Mesodermal cell (in vitro differentiated cells): Measurements from ENCODE around the gene AP2B1. TPM values are rescaled to one million over a fixed set of nuclear protein-coding genes. Genes with fewer than 3 reads are reported as not detected.
A peak's percentile ranks its signal among the peaks of the same experiment; 100 is the strongest.

Experiments used
- H3K27ac ChIP-seq: 2 replicates; pipeline ENCODE4 v1.7.0; 2013; ENCODE audit warnings: mild to moderate bottlenecking, low read depth, low read length, moderate library complexity; ENCODE audit not compliant: severe bottlenecking
- H3K36me3 ChIP-seq: 2 replicates; pipeline ENCODE4 v1.7.1; 2013; ENCODE audit warnings: mild to moderate bottlenecking, low read length, moderate library complexity; ENCODE audit not compliant: control insufficient read depth, insufficient read depth
- H3K4me1 ChIP-seq: one replicate; pipeline ENCODE4 v1.7.1; 2013; ENCODE audit warnings: mild to moderate bottlenecking, low read length; ENCODE audit not compliant: insufficient read depth, control insufficient read depth, poor library complexity, severe bottlenecking
- H3K4me3 ChIP-seq: 2 replicates; pipeline ENCODE4 v1.7.0; 2013; ENCODE audit warnings: low read length, control low read depth, mild to moderate bottlenecking; ENCODE audit not compliant: insufficient read depth, poor library complexity, severe bottlenecking; ENCODE audit errors: extremely low read depth
- H3K9me3 ChIP-seq: 2 replicates; pipeline ENCODE4 v1.7.1; 2013; ENCODE audit warnings: mild to moderate bottlenecking, low read length, moderate library complexity; ENCODE audit not compliant: control insufficient read depth
- WGBS, 2 experiments: methylation state at CpG; one replicate each; pipeline ENCODE4 v1.1.5; 2013; ENCODE audit warnings: missing lambda C conversion rate in 2 of 2; ENCODE audit not compliant: insufficient coverage in 2 of 2; 5-methylcytosine and 5-hydroxymethylcytosine counted together
- polyA plus RNA-seq, 2 experiments: library from polyadenylated mRNA; stranded (reverse); fragments of 50-300 nt; gene quantifications; one replicate each; pipeline ENCODE4 v1.2.3, GENCODE V29; 2013

The AP2B1 gene
- polyA plus RNA-seq (2013, experiment 1 of 2) = 172 TPM
- 177 TPM for polyA plus RNA-seq (2013, experiment 2 of 2)

DNA sequence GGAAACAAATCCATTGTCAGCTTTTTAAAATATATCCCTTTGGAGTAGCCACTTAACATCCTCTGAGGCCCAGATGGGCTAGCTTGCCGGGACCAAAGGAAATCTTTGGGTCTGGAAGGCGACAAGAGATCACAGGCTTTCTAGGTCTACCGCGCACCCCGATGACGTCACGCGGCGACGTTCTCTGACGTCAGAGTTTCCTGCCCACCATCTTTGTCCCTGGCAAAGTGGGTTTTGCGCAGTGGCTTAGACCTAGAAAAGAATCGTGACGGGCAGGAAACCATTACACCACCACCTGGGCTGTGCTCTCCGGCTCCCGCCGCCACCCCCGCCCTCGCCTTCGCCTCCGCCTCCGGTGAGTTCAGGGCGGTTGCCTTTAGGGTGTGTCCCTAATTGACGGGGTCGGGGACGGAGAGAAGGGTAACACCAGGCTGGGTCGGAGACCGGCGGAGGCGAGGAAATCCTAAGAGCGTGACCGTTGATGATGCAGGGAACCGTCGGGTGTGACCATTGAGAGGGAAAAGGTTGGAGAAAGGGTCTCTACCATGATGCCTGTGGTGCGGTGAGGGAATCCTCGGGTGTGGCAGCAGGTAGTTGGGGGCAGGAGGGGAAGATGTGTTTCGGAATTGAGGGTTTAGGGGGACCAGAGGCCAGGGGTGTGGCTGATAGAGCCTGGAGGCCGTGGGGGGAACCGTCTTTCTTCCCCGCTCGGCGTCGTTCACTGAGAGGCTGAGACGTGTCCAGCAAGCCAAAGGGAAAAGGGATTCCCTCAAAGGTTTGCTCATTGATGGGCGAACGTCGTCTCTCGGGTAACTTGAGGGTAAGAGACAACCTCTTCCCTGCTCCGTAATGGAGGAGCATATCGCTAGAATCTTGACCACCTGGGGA is at the start of gene AP2B1:
Gene AP2B1, plus strand, starts transcription at position 249 of the 888 bp plus-strand sequence. CDS start 6,709 bp downstream, outside the sequence.
- WGBS, 2 experiments = 0 to 2% methylated on average over 39 to 44 of the region's 50 CpGs
- H3K27ac ChIP-seq = peak within 1 kb of the TSS; percentile 95
- peaks cover 3% of the 10 kb centered on the region for H3K36me3 ChIP-seq
- H3K4me3 ChIP-seq = peak within 1 kb of the TSS; percentile 90
- H3K4me1 ChIP-seq = peaks cover 5% of the 10 kb centered on the region
- no peaks in the 10 kb centered on the region for H3K9me3 ChIP-seq

DNA sequence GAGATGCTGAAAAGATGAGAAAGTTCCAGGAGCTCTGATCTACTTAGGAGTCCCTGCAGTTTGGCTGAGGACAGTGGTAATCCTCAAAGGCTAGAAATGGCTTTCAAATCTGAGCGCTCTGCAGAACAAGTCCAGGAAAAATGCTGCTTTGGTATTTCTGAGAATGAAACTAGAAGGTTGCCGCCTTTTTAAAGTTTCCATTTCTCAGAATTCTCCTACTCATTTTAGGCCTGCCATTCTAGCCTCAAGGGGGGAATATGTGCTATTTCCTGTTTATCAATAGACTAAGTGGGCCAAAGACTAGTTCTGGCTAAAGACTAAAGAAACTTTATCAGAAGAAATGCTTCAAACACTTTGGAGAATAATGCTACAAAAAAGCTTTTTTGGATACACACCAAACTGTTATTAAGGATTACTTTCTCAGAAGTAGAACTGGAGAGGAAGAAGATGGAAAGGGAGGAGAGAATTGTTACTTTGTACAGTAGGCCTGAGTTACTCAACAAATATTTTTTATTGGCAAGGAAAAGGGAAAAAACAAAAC is 49.5 kb upstream of the AP2B1 start, which contains the start of gene SLFN12L:
Gene SLFN12L, minus strand, starts transcription at position 78 of the 541 bp plus-strand sequence. CDS start 15,314 bp downstream, outside the sequence.
- H3K36me3 ChIP-seq = no peaks in the 10 kb centered on the region
- WGBS, 2 experiments = 100% methylated on average over 1 to 2 of the region's 2 CpGs
- H3K4me1 ChIP-seq = peaks cover 2% of the 10 kb centered on the region
- H3K27ac ChIP-seq = no peak within 1 kb of the TSS
- no peak within 1 kb of the TSS for H3K4me3 ChIP-seq
- no peaks in the 10 kb centered on the region for H3K9me3 ChIP-seq

DNA sequence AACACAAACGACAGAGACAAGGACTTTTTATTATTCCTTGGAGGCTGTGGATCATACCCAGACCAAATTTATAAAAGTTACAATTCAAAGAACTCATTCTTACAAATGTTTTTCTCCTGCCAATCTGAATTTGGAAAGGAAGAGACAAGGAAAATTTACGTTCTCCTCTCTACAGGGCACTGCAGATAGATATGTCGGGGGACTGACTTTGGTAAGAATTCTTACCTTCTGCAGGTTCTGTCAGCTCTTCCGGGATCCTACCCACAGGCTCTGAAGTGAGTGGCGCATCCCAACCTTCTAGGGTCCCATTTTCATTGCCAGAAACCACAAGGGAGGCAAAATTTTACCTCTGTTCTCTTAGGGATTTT is 47.5 kb upstream of the AP2B1 start:
- peaks cover 2% of the 10 kb centered on the region for H3K4me1 ChIP-seq
- 43 to 60% methylated on average over 3 to 4 of the region's 5 CpGs for WGBS, 2 experiments
- no peak overlapping the region for H3K4me3 ChIP-seq
- no peaks in the 10 kb centered on the region for H3K36me3 ChIP-seq
- H3K9me3 ChIP-seq = no peaks in the 10 kb centered on the region
- no peak overlapping the region for H3K27ac ChIP-seq

DNA sequence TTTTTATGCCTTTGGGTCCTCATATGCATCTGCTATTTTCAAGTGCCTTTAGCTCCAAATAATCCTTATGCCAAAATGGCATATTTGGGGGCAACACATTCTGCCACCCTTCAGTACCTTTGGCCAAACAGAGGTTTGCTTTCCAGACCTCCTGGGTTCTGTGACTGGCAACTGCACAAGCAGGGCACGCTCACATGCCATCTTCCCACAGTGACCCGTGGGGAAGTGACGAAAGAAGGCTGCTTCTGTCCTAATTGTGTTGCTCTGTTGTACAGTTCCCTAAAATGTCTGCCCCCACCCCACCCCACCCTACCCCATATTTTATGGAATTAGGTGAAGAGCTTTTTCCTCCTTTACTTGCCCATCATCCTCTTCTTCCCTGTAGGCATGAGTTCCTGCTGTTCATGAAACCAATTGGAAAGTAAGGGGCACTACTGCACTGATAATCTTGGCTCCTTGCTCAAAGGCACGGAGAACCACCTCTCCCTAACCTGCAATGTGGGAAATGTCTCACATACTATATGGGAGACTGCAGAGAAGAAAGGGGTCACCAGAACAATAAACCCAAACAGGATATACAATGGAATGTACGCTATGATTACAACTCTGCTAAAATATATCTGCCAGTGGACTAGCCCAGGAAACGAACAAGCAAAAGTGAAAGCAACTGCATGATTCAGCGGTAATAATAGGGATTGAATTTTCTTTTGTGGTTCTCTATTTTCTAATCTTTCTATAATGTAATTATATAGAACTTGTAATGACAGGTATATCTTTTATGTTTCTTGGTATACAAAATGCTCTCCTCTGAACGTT is 46.3 kb upstream of the AP2B1 start:
- Histone ChIP-seq H3K36me3 (no peaks in the 10 kb centered on the region), H3K4me1 (peaks cover 2% of the 10 kb centered on the region), H3K4me3 (no peak overlapping the region), H3K9me3 (no peaks in the 10 kb centered on the region), H3K27ac (no peak overlapping the region)
- WGBS, 2 experiments = 80 to 83% methylated on average over 1 of the region's 8 CpGs

DNA sequence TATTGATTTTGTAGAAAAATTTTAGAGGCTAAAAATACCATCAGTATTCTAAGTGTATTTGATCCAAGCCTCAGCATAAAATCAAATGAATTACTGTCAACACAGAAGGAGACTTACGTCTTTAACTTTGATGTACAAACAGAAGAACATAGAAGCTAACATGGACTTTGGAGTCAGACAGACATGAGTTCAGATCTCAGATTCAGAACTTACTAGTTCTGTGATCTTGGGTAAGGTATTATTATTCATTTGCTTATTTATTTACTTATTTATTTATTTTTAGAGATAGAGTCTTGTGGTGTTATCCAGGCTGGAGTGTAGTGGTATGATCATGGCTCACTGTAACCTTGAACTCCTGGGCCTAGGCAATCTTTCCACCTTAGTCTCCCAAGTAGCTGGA is 45.7 kb upstream of the AP2B1 start:
- Histone ChIP-seq H3K36me3 (no peaks in the 10 kb centered on the region), H3K4me3 (no peak overlapping the region), H3K27ac (no peak overlapping the region), H3K9me3 (no peaks in the 10 kb centered on the region), H3K4me1 (peaks cover 2% of the 10 kb centered on the region)
- 67 to 100% methylated on average over 1 of the region's 1 CpG for WGBS, 2 experiments

DNA sequence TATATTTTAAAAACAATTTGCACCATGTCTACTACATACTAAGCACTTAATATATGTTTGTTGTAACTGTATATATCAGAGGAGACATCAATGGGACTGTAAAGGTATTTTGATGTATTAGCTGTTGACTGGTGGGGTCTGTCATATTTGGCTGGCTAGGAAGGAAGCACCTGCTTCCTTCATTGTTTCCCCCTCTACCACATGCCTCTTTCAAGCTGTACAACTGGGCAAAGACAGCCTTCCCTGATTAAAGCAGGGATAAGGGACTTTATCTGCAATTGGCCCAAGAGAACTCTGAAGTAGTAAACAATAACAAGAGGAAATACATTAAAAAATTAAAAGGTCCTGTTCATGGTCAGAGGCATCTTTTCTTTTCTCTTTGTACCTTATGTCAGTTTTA is 44.1 kb upstream of the AP2B1 start:
- no peaks in the 10 kb centered on the region for H3K36me3 ChIP-seq
- no peak overlapping the region for H3K4me3 ChIP-seq
- no peaks in the 10 kb centered on the region for H3K9me3 ChIP-seq

DNA sequence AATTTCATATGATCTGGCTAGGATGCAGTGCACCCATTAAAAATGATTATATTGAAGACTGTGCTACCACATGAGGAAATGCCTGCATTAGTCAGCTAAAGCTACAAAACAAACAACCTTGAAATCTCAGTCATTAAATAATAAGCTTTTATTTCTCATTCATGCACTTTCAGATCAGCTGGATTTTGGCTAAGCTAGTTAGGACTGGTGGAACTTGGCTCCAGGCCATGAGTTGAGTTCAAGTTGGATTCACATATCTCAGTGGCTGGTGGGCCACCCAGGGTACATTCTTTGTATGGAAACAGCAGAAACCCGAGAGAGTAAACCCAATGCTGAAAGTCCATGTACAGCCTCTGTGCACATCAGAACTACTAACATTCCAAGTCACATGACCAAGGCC is 43.3 kb upstream of the AP2B1 start:
- no peak overlapping the region for H3K4me3 ChIP-seq
- H3K9me3 ChIP-seq = no peaks in the 10 kb centered on the region
- no peak overlapping the region for H3K27ac ChIP-seq
- WGBS, 2 experiments = no CpG with 5 or more reads among the region's 1 CpG
- H3K4me1 ChIP-seq = no peaks in the 10 kb centered on the region
- no peaks in the 10 kb centered on the region for H3K36me3 ChIP-seq

More for the DNA sequence above, 44.1 kb upstream of the AP2B1 start:
- no peak overlapping the region for H3K27ac ChIP-seq
- H3K4me1 ChIP-seq = no peaks in the 10 kb centered on the region

DNA sequence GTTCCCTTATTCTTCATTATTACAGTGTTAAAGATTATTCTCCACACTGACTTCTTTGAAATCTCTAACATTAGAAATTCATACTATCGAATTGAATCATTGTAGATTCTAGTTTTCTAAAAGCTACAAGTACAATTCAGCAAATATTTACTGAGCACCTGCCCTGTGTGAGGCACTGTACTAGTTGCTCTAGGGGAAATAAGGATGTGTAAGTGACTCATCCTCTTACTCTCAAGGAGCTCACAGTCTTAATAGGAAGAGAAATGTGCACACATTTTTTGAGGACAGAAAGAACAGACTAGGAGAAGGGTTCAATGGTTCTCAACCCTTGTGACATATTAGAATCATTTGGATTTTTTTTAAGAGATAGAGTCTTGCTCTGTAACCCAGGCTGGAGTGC is 42.0 kb upstream of the AP2B1 start:
- no CpG with 5 or more reads among the region's 1 CpG for WGBS, 2 experiments
- H3K9me3 ChIP-seq = no peaks in the 10 kb centered on the region
- no peaks in the 10 kb centered on the region for H3K36me3 ChIP-seq
- no peaks in the 10 kb centered on the region for H3K4me1 ChIP-seq
- H3K27ac ChIP-seq = no peak overlapping the region
- H3K4me3 ChIP-seq = no peak overlapping the region

DNA sequence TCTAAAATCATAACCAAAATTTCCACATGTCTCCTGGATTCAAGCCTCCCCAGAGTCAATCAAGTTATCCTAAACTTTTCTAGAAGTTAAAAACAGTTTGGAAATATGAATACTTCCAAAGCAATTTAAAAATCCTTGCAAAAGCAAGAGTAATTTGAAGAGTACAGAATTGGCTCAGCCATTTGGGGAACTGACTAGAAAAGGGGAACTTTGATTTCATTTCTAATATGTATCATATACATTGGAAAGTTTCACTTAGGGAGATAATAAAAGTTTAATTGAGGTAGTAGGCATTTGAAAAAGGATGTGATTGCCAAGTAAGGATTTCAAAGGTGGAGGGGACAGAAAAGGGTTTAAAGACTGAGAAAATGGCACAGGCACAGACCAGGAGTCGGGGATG is 40.6 kb upstream of the AP2B1 start:
- Histone ChIP-seq H3K4me1 (no peaks in the 10 kb centered on the region), H3K4me3 (no peak overlapping the region), H3K27ac (no peak overlapping the region), H3K36me3 (no peaks in the 10 kb centered on the region), H3K9me3 (no peaks in the 10 kb centered on the region)
- 78 to 89% methylated on average over 1 of the region's 1 CpG for WGBS, 2 experiments

DNA sequence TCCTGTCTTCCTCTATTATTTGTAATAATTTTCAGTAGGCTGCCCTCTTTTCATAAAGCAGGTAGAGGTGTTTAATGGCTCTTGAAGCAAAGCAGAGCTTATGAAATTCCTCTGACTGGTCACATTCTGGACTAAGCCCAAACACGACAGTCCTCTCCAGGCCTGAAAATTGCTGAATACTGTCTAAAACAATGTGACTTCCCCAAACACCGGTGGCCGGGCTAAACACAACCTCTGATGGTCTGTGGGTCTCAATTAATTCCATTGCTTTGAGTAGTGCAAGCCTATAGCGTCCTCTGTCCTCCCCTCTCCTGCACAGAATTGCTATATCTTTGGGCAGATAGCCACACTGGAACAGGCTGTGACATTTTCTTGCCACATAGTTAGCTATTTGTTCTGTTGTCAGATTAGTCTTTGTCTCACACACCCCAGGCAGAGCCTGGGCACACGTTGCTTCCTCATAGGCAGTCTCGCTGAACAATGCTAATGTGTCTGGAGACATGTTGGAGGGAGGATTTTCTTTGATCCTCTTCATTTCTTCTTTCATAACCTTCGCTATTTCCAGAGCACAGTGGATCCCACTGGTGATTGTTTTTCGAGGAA is 38.8 kb upstream of the AP2B1 start:
- no peaks in the 10 kb centered on the region for H3K36me3 ChIP-seq
- no peaks in the 10 kb centered on the region for H3K4me1 ChIP-seq
- H3K4me3 ChIP-seq = no peak overlapping the region
- no peaks in the 10 kb centered on the region for H3K9me3 ChIP-seq
- H3K27ac ChIP-seq = no peak overlapping the region
- 70 to 93% methylated on average over 5 to 6 of the region's 8 CpGs for WGBS, 2 experiments
